ENCODE measurements around the gene THUMPD3.

DNA sequence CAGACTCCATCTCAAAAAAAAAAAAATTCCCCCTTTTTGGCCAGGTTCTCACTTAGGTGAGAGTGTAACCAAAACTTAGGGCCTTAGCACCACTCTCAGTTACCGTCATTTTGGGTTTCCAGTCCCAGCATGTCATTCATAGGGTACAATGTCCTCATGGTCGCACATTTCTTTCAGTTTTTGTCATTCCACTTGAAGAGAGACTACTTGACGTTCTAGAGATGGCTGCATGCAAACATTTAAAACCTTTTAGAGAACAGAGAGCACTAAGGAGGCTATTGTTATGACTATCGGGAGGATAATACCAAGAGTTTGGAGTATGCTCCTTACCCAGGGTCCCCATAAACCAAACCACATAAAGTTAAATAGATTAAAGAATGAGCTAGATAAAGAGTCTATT, 37.9 kb upstream of the THUMPD3 start:
- TF ChIP-seq GABPA (IDR thresholded peaks at IDR 0.05 in 1 of 2, conservative IDR thresholded peaks at IDR 0.05 in 1 of 2) (no peak), RAD21 (IDR thresholded peaks at IDR 0.05) (no peak), TAF1 (conservative IDR thresholded peaks at IDR 0.05) (no peak), SP1 (IDR thresholded peaks at IDR 0.05) (no peak), YY1 (IDR thresholded peaks at IDR 0.05) (no peak), EGR1 (IDR thresholded peaks at IDR 0.05; ENCODE audit: low read depth in 2 of 2) (no peak), FOXA1 (IDR thresholded peaks at IDR 0.05) (no peak), RXRA (IDR thresholded peaks at IDR 0.05) (no peak)
- TF ChIP-seq, protein P1, sequence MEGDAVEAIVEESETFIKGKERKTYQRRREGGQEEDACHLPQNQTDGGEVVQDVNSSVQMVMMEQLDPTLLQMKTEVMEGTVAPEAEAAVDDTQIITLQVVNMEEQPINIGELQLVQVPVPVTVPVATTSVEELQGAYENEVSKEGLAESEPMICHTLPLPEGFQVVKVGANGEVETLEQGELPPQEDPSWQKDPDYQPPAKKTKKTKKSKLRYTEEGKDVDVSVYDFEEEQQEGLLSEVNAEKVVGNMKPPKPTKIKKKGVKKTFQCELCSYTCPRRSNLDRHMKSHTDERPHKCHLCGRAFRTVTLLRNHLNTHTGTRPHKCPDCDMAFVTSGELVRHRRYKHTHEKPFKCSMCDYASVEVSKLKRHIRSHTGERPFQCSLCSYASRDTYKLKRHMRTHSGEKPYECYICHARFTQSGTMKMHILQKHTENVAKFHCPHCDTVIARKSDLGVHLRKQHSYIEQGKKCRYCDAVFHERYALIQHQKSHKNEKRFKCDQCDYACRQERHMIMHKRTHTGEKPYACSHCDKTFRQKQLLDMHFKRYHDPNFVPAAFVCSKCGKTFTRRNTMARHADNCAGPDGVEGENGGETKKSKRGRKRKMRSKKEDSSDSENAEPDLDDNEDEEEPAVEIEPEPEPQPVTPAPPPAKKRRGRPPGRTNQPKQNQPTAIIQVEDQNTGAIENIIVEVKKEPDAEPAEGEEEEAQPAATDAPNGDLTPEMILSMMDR (IDR thresholded peaks at IDR 0.05; ENCODE audit: low read depth, low read length, missing input control): no peak
- TF ChIP-seq, protein P2, sequence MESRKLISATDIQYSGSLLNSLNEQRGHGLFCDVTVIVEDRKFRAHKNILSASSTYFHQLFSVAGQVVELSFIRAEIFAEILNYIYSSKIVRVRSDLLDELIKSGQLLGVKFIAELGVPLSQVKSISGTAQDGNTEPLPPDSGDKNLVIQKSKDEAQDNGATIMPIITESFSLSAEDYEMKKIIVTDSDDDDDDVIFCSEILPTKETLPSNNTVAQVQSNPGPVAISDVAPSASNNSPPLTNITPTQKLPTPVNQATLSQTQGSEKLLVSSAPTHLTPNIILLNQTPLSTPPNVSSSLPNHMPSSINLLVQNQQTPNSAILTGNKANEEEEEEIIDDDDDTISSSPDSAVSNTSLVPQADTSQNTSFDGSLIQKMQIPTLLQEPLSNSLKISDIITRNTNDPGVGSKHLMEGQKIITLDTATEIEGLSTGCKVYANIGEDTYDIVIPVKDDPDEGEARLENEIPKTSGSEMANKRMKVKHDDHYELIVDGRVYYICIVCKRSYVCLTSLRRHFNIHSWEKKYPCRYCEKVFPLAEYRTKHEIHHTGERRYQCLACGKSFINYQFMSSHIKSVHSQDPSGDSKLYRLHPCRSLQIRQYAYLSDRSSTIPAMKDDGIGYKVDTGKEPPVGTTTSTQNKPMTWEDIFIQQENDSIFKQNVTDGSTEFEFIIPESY (IDR thresholded peaks at IDR 0.05): no peak
- TF ChIP-seq, protein P3, sequence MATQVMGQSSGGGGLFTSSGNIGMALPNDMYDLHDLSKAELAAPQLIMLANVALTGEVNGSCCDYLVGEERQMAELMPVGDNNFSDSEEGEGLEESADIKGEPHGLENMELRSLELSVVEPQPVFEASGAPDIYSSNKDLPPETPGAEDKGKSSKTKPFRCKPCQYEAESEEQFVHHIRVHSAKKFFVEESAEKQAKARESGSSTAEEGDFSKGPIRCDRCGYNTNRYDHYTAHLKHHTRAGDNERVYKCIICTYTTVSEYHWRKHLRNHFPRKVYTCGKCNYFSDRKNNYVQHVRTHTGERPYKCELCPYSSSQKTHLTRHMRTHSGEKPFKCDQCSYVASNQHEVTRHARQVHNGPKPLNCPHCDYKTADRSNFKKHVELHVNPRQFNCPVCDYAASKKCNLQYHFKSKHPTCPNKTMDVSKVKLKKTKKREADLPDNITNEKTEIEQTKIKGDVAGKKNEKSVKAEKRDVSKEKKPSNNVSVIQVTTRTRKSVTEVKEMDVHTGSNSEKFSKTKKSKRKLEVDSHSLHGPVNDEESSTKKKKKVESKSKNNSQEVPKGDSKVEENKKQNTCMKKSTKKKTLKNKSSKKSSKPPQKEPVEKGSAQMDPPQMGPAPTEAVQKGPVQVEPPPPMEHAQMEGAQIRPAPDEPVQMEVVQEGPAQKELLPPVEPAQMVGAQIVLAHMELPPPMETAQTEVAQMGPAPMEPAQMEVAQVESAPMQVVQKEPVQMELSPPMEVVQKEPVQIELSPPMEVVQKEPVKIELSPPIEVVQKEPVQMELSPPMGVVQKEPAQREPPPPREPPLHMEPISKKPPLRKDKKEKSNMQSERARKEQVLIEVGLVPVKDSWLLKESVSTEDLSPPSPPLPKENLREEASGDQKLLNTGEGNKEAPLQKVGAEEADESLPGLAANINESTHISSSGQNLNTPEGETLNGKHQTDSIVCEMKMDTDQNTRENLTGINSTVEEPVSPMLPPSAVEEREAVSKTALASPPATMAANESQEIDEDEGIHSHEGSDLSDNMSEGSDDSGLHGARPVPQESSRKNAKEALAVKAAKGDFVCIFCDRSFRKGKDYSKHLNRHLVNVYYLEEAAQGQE (IDR thresholded peaks at IDR 0.05): no peak
